WI38 (cell line): ENCODE measurements around the gene ENTPD6.
A peak's percentile ranks its signal among the peaks of the same experiment; 100 is the strongest.

Experiments used
- H3K4me3 ChIP-seq: 2 replicates; pipeline ENCODE4 v1.5.1; 2011; ENCODE audit warnings: low read depth, mild to moderate bottlenecking, control low read depth, low read length
- TF ChIP-seq, protein P1 (sequence below): IDR thresholded peaks from 2 replicates; pipeline ENCODE4 v1.5.1; 2012; ENCODE audit warnings: low read depth, mild to moderate bottlenecking, control low read depth, low read length

ENTPD6 gene

DNA sequence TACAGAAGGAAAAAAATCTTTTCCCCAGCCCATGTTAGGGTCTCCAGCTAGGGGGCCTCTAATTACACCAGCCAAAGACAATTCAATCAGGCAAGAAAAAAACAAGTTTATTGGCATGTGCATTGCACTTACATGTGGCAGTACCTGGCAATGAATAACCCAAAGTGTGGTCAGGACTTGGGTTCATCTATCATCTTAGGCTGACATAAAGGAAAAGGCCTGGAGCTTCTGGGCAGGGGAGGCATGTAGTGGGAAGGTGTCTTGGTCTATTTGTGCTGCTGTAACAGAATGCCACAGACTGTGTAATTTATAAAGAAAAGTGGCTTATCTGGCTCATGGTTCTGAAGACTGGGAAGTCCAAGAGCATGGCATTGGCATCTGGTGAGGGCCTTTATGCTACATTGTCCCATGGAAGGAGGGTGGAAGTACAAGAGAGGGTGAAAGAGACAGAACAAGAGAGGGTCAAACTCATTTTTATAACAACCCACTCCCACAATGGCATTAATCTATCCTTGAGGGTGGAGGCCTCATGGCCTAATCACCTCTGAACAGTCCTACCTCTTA lies 48.0 kb downstream of the ENTPD6 start:
- TF ChIP-seq, protein P1, sequence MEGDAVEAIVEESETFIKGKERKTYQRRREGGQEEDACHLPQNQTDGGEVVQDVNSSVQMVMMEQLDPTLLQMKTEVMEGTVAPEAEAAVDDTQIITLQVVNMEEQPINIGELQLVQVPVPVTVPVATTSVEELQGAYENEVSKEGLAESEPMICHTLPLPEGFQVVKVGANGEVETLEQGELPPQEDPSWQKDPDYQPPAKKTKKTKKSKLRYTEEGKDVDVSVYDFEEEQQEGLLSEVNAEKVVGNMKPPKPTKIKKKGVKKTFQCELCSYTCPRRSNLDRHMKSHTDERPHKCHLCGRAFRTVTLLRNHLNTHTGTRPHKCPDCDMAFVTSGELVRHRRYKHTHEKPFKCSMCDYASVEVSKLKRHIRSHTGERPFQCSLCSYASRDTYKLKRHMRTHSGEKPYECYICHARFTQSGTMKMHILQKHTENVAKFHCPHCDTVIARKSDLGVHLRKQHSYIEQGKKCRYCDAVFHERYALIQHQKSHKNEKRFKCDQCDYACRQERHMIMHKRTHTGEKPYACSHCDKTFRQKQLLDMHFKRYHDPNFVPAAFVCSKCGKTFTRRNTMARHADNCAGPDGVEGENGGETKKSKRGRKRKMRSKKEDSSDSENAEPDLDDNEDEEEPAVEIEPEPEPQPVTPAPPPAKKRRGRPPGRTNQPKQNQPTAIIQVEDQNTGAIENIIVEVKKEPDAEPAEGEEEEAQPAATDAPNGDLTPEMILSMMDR: no peak
- no peak overlapping the region for H3K4me3 ChIP-seq

- H3K4me3 ChIP-seq: no peak overlapping the region
- TF ChIP-seq, protein P1: no peak
Observed at GRCh38 chr20:25244976-25245375, 49.5 kb downstream of the ENTPD6 start.

- TF ChIP-seq, protein P1: no peak
- no peak overlapping the region for H3K4me3 ChIP-seq
Observed at GRCh38 chr20:25245461-25245860, 49.9 kb downstream of the ENTPD6 start.

- TF ChIP-seq, protein P1: no peak
- peak overlapping the region; percentile 73 for H3K4me3 ChIP-seq
Observed at GRCh38 chr20:25246182-25246999, 50.9 kb downstream of the ENTPD6 start.

- TF ChIP-seq, protein P1: peak; percentile 46
- peak overlapping the region; percentile 73 for H3K4me3 ChIP-seq
Observed at GRCh38 chr20:25247000-25247517, 51.5 kb downstream of the ENTPD6 start.

DNA sequence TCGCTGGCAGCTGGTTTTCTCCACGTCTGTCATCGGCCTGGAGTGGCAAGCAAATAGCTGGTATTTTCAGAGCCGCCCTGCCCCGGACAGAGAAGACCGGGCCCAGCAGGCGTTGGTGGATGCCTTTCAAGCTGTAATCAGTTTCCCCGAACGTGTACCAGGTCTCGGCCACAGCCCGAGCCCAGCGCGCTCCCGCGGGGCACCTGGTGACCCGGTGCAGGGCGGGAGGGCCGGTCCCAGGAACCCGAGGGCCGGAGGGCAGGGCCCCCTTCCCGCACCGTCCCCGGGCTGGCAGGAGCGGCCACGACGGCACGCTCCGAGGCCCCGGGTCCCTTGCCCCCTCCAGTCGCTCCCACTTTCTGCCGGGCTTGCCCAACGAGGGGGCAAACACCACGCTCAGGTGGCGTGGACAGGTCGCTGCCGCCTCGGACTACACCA lies 52.0 kb downstream of the ENTPD6 start:
- H3K4me3 ChIP-seq: peak overlapping the region; percentile 73
- TF ChIP-seq, protein P1: no peak
